Measurements from ENCODE around the gene C1orf167. TPM values are rescaled to one million over a fixed set of nuclear protein-coding genes. Genes with fewer than 3 reads are reported as not detected.

The C1orf167 gene
- total and polyA plus RNA-seq, 2 of the 8 experiments (the other 6 are each of a cell fraction or from before 2014, with no cell fraction given) = 0.70 to 1.3 TPM

DNA sequence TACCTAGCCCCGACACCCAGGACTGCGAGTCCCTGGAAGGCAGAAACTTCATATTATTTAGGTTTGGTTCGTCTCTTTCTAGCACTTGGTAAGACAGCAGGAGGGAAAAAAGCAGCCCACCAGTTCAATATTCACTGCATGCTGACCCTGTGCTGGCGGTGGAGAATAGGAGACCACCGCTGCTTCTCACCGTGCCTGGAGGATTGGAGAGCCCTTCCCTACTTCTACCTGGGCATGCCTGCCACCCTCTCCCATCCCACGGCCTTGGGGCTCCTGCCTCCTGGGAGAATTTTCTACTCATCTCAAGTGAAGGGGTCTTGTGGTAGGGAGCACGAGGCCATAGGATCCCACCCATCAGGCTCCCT lies 38.4 kb downstream of the C1orf167 start:
- FAIRE-seq = no peak

More for the DNA sequence above, 38.4 kb downstream of the C1orf167 start:
- no peak overlapping the region for H2BK12ac ChIP-seq (ENCODE audit: low read depth, low read length)
- no peak overlapping the region for H2BK20ac ChIP-seq (ENCODE audit: low read length)
- no peak overlapping the region for H3K27ac ChIP-seq (ENCODE audit: low read depth, low read length)
- H4K91ac ChIP-seq (replicated peaks; ENCODE audit: insufficient read length, low read length) = no peak overlapping the region
- H4K5ac ChIP-seq (ENCODE audit: insufficient read length, low read depth, low read length) = no peak overlapping the region
- H2AFZ ChIP-seq (ENCODE audit: low read length) = no peak overlapping the region
- no peak overlapping the region for H3K4me3 ChIP-seq (ENCODE audit: extremely low read depth in 1 of 4, insufficient read depth in 2 of 4, low read depth in 3 of 4, low read length in 4 of 4)
- no peaks in the 10 kb centered on the region for H3K27me3 ChIP-seq (replicated peaks in 1 of 4; ENCODE audit: control insufficient read depth in 3 of 4, extremely low read depth in 1 of 4, insufficient read depth in 3 of 4, low read length in 3 of 4)
- DNase-seq (ENCODE audit: low read depth in 1 of 2, low spot score in 2 of 2) = no peak
- no peak overlapping the region for H3K4me2 ChIP-seq (ENCODE audit: insufficient read depth in 1 of 2, low read depth in 2 of 2, low read length in 2 of 2)
- H3K36me3 ChIP-seq (ENCODE audit: control insufficient read depth in 2 of 4, insufficient read depth in 4 of 4, low read length in 3 of 4) = peaks cover 8 to 18% (median 14%) of the 10 kb centered on the region in 4 experiments
- H3K9me3 ChIP-seq (ENCODE audit: insufficient read depth in 2 of 2, low read depth in 1 of 2, low read length in 1 of 2) = no peaks in the 10 kb centered on the region
- H2BK15ac ChIP-seq (ENCODE audit: low read length) = no peak overlapping the region
- H3K79me2 ChIP-seq (ENCODE audit: control insufficient read depth in 1 of 2, insufficient read depth in 2 of 2, low read length in 2 of 2) = peaks cover 0 to 17% of the 10 kb centered on the region in 2 experiments; a peak in 2 of 4 replicates
- ChIA-PET POLR2A (ENCODE audit: partially characterized antibody) (interaction anchor here (1.0 to 1.8 kb wide), 2 partner anchors 12 to 13 kb away, joined by 3 to 4 read pairs; no protein-coding TSS in a partner anchor), CTCF (ENCODE audit: partially characterized antibody) (interaction anchor here (4.2 kb wide), 1 partner anchor 13 kb away, joined by 49 read pairs; no protein-coding TSS in a partner anchor)
- H3K4me1 ChIP-seq (replicated peaks in 1 of 4; ENCODE audit: control insufficient read depth in 3 of 4, insufficient read depth in 4 of 4, low read length in 3 of 4) = peaks cover 11 to 15% (median 13%) of the 10 kb centered on the region in 4 experiments
- H3K9ac ChIP-seq (replicated peaks in 1 of 4; ENCODE audit: extremely low read depth in 1 of 4, low read depth in 3 of 4, low read length in 3 of 4) = no peak overlapping the region
- no peak overlapping the region for H2AK5ac ChIP-seq (ENCODE audit: low read depth, low read length)
- no peak overlapping the region for H3K23ac ChIP-seq (ENCODE audit: insufficient read length)
- H3K79me1 ChIP-seq (ENCODE audit: low read depth, low read length) = no peaks in the 10 kb centered on the region; the same call in 1 of the 2 replicates
- no peak overlapping the region for H4K8ac ChIP-seq (ENCODE audit: extremely low read depth, insufficient read depth, low read length)
- TF ChIP-seq SP4 (IDR thresholded peaks at IDR 0.05; ENCODE audit: low read length) (no peak), RBBP5 (IDR thresholded peaks at IDR 0.05; ENCODE audit: borderline replicate concordance, low read depth, low read length) (no peak), BRCA1 (IDR thresholded peaks at IDR 0.05; ENCODE audit: low read depth, low read length) (no peak), HDAC6 (IDR thresholded peaks at IDR 0.05; ENCODE audit: low read depth, low read length) (no peak), GTF2F1 (IDR thresholded peaks at IDR 0.05; ENCODE audit: borderline replicate concordance, low read depth, low read length) (no peak), CHD2 (IDR thresholded peaks at IDR 0.05; ENCODE audit: low read length) (no peak), EZH2 (IDR thresholded peaks at IDR 0.05; ENCODE audit: low read depth, low read length, severe bottlenecking) (no peak), CBX8 (IDR thresholded peaks at IDR 0.05; ENCODE audit: borderline replicate concordance, low read depth, low read length) (no peak)
- peaks cover 6 to 7% of the 10 kb centered on the region in 2 experiments for H4K20me1 ChIP-seq (replicated peaks in 1 of 2; ENCODE audit: control insufficient read depth in 1 of 2, insufficient read depth in 2 of 2, low read length in 2 of 2)
- no peak overlapping the region for H3K14ac ChIP-seq (ENCODE audit: insufficient read length)
- H2BK5ac ChIP-seq (ENCODE audit: low read depth, low read length) = no peak overlapping the region
- 93% methylated on average over 8 of the region's 8 CpGs; no CpG with 5 or more reads in 1 of the 2 experiments for WGBS, 2 experiments (ENCODE audit: extremely low coverage in 1 of 2, insufficient coverage in 1 of 2, insufficient read length in 1 of 2, insufficient replicate concordance in 2 of 2, low coverage in 1 of 2, low lambda C conversion rate in 2 of 2, missing lambda C conversion rate in 1 of 2)
- H3K23me2 ChIP-seq (ENCODE audit: low read depth, low read length) = peaks cover 11% of the 10 kb centered on the region
- H3K4ac ChIP-seq (replicated peaks; ENCODE audit: insufficient read length, low read depth, low read length) = no peak overlapping the region
- no peak overlapping the region for H3K56ac ChIP-seq (replicated peaks; ENCODE audit: insufficient read length, low read depth, low read length)
- H3K18ac ChIP-seq (ENCODE audit: extremely low read depth, low read length) = no peak overlapping the region
- H2BK120ac ChIP-seq (replicated peaks; ENCODE audit: low read depth, low read length) = no peak overlapping the region
